Measurements from ENCODE around the gene RNF150.
"Not testable (repeated sequence)": the region's sequence is repeated elsewhere in the genome, so short reads cannot be mapped to it uniquely, and the experiment has no call there.

The RNF150 gene

GRCh38 chr4:140812916-140813315 lies 320.4 kb downstream of the RNF150 start:
- Mint-ChIP-seq H3K4me3 (no peak overlapping the region), H3K4me1 (peaks cover 48% of the 10 kb centered on the region), H3K27me3 (no peaks in the 10 kb centered on the region), H3K9me3 (peaks cover 3% of the 10 kb centered on the region), H3K27ac (no peak overlapping the region), H3K36me3 (peaks cover 13% of the 10 kb centered on the region)
- DNase-seq (ENCODE audit: low spot score in 2 of 2) (no peak), ATAC-seq (ENCODE audit: low read depth) (no peak)

GRCh38 chr4:140811429-140811828 lies 321.8 kb downstream of the RNF150 start:
- Mint-ChIP-seq H3K4me1 (peaks cover 49% of the 10 kb centered on the region), H3K4me3 (no peak overlapping the region), H3K27me3 (no peaks in the 10 kb centered on the region), H3K36me3 (peaks cover 12% of the 10 kb centered on the region), H3K27ac (peak overlapping the region; percentile 82), H3K9me3 (peaks cover 3% of the 10 kb centered on the region)
- ATAC-seq (ENCODE audit: low read depth): no peak
- DNase-seq (ENCODE audit: low spot score in 2 of 2): no peak

GRCh38 chr4:140810591-140811169 lies 322.6 kb downstream of the RNF150 start:
- Mint-ChIP-seq H3K27ac (peak overlapping the region; percentile 82), H3K36me3 (peaks cover 14% of the 10 kb centered on the region), H3K4me1 (peaks cover 54% of the 10 kb centered on the region), H3K4me3 (peak overlapping the region; percentile 66)
- ATAC-seq (ENCODE audit: low read depth); DNase-seq (ENCODE audit: low spot score in 2 of 2); H3K27me3 Mint-ChIP-seq; H3K9me3 Mint-ChIP-seq: not testable (repeated sequence)

Measured in memory B cell (primary cell).